Activated T-cell treated with anti-CD3 and anti-CD28 coated beads, Interleukin-2, amount 50 U/mL, for 4 hours (primary cell): ENCODE measurements around the gene JAK1. TPM values are rescaled to one million over a fixed set of nuclear protein-coding genes. Genes with fewer than 3 reads are reported as not detected.
"Not testable (repeated sequence)": the region's sequence is repeated elsewhere in the genome, so short reads cannot be mapped to it uniquely, and the experiment has no call there.

Experiments
- ATAC-seq, 2 donors: fragments of 200-7000 bp; cut with Tn5 transposase; one replicate each; pipeline ENCODE4 v1.10.0; 2021
- DNase-seq: peaks from one replicate; pipeline ENCODE4 v3.0.0-alpha.2; 2020
- H3K27me3 Mint-ChIP-seq: one replicate; pipeline ENCODE4 v1.8.0; 2021; ENCODE audit warnings: low read depth, mixed read lengths
- H3K36me3 Mint-ChIP-seq: one replicate; pipeline ENCODE4 v1.8.0; 2022; ENCODE audit warnings: mixed read lengths; ENCODE audit not compliant: insufficient read depth
- H3K4me1 Mint-ChIP-seq: one replicate; pipeline ENCODE4 v1.8.0; 2021; ENCODE audit warnings: low read depth, mixed read lengths
- H3K4me3 Mint-ChIP-seq: one replicate; pipeline ENCODE4 v1.8.0; 2021; ENCODE audit warnings: mild to moderate bottlenecking, moderate library complexity, mixed read lengths
- H3K9me3 Mint-ChIP-seq: one replicate; pipeline ENCODE4 v1.8.0; 2021; ENCODE audit warnings: mixed read lengths
- total RNA-seq, 3 donors: library from RNA; stranded (reverse); gene quantifications; one replicate each; pipeline ENCODE4 v1.2.1, GENCODE V29; 2021

JAK1 gene
- 10 to 100 TPM; 70.3 to 87.5 (median 85.1) TPM for total RNA-seq

- Mint-ChIP-seq H3K4me1 (peaks cover 41% of the 10 kb centered on the region), H3K4me3 (peak within 1 kb of the TSS; percentile 92), H3K36me3 (peaks cover 6% of the 10 kb centered on the region), H3K27me3 (no peaks in the 10 kb centered on the region), H3K9me3 (no peaks in the 10 kb centered on the region)
- ATAC-seq, result peak; percentile 75 to 83
- peak; percentile 89 for DNase-seq
Observed at GRCh38 chr1:64966158-64966971, at the start of gene JAK1. Gene JAK1, minus strand, starts transcription at chr1:64966549. Its CDS starts 80,285 bp downstream, at chr1:64886264.

DNA sequence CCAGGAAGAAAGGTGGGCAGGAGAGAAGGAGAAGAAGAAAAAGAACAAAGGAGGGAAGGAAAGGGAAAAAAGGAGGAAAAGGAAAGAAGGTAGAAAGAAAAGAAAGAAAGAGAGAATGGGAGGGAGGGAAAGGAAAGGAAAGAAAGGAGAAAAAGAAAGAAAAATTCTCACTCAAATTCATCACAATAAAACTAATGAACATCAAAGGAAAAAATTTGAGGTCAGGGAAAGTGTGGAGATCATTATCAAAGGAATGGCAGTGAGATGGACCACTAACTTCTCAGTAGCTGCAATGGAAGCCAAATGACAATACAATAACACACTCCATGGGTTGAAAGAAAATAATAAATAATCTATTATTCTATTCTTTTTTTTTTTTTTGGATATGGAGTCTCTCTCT is 48.0 kb upstream of the JAK1 start:
- H3K36me3 Mint-ChIP-seq, result peaks cover 7% of the 10 kb centered on the region
- H3K9me3 Mint-ChIP-seq, result no peaks in the 10 kb centered on the region
- DNase-seq, result no peak
- H3K4me1 Mint-ChIP-seq, result peaks cover 23% of the 10 kb centered on the region
- no peaks in the 10 kb centered on the region for H3K27me3 Mint-ChIP-seq
- H3K4me3 Mint-ChIP-seq, result no peak overlapping the region
- no peak for ATAC-seq

DNA sequence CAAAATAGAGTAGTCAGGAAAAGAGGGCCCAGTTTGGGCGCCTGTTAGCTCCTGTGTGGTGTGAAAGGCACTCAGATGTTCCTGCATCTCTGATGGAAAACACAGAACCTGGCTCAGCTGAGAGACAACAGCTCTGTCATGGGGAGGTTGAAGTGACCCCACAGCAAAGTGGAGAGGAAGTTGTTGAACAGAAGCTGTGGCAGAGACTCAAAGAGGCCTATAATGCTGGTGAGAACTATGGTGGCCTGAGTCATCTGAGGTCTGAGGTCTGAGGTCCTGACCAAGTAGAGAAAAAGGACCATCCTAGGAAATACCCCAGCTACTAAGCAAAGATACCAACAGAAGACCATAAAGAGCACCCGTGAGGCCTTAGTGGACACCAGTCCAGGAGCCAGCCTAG is 45.6 kb upstream of the JAK1 start:
- peaks cover 33% of the 10 kb centered on the region for H3K4me1 Mint-ChIP-seq
- no peak overlapping the region for H3K4me3 Mint-ChIP-seq
- peaks cover 7% of the 10 kb centered on the region for H3K36me3 Mint-ChIP-seq
- no peak for ATAC-seq
- no peaks in the 10 kb centered on the region for H3K27me3 Mint-ChIP-seq
- DNase-seq, result no peak
- no peaks in the 10 kb centered on the region for H3K9me3 Mint-ChIP-seq

GRCh38 chr1:65009724-65010420 is 43.5 kb upstream of the JAK1 start:
- H3K27me3 Mint-ChIP-seq, result no peaks in the 10 kb centered on the region
- H3K4me1 Mint-ChIP-seq, result peaks cover 33% of the 10 kb centered on the region
- DNase-seq (no peak), ATAC-seq (peak; percentile 59 to 60)
- peaks cover 5% of the 10 kb centered on the region for H3K36me3 Mint-ChIP-seq
- H3K9me3 Mint-ChIP-seq, result no peaks in the 10 kb centered on the region
- H3K4me3 Mint-ChIP-seq, result no peak overlapping the region

- no peaks in the 10 kb centered on the region for H3K9me3 Mint-ChIP-seq
- no peak overlapping the region for H3K4me3 Mint-ChIP-seq
- ATAC-seq (no peak), DNase-seq (no peak)
- no peaks in the 10 kb centered on the region for H3K27me3 Mint-ChIP-seq
- H3K4me1 Mint-ChIP-seq, result peaks cover 32% of the 10 kb centered on the region
- peaks cover 3% of the 10 kb centered on the region for H3K36me3 Mint-ChIP-seq
Observed at GRCh38 chr1:65009176-65009575, 42.8 kb upstream of the JAK1 start.

DNA sequence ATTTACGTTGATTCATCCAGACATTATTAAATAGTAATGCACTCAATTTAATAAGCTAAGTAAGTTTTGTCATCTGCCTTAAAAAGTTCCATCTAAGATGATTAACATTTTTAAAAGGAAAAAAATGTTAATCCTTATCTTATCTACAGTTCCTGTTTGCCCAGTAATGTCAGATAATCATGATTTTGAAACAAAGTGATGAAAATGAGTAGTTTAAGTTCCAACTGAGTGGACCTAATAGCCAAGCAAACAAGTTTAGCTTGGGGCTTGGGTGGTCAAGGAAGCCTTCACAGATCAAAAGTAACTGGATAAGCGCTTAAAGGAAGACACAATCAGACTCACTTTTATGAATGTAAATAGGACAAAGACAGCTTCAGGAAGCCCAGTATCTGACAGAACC is 40.5 kb upstream of the JAK1 start:
- H3K4me3 Mint-ChIP-seq, result no peak overlapping the region
- DNase-seq (no peak), ATAC-seq (no peak)
- H3K27me3 Mint-ChIP-seq, result no peaks in the 10 kb centered on the region
- H3K36me3 Mint-ChIP-seq, result no peaks in the 10 kb centered on the region
- peaks cover 39% of the 10 kb centered on the region for H3K4me1 Mint-ChIP-seq
- H3K9me3 Mint-ChIP-seq, result no peaks in the 10 kb centered on the region

DNA sequence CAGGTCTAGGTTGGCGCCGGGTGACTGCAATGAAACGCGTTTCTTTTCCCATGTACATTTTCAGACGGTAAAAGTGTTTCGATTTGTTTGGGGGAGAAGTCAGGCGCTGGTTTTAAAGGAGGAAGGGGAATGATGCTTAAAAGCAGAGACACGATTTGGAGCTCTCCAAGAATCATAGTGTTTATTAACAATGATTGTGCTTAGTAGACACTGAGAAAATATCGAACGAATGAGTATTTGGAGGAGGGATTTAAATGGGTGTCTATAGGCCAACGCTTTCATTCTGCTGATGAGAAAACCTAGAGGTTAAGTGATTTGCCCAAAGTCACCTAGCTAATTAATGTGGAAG is 36.9 kb upstream of the JAK1 start:
- peak overlapping the region; percentile 78 for H3K4me3 Mint-ChIP-seq
- DNase-seq, result no peak
- no peaks in the 10 kb centered on the region for H3K36me3 Mint-ChIP-seq
- H3K9me3 Mint-ChIP-seq, result peaks cover 8% of the 10 kb centered on the region
- no peak for ATAC-seq
- H3K4me1 Mint-ChIP-seq, result peaks cover 32% of the 10 kb centered on the region
- peaks cover 3% of the 10 kb centered on the region for H3K27me3 Mint-ChIP-seq

DNA sequence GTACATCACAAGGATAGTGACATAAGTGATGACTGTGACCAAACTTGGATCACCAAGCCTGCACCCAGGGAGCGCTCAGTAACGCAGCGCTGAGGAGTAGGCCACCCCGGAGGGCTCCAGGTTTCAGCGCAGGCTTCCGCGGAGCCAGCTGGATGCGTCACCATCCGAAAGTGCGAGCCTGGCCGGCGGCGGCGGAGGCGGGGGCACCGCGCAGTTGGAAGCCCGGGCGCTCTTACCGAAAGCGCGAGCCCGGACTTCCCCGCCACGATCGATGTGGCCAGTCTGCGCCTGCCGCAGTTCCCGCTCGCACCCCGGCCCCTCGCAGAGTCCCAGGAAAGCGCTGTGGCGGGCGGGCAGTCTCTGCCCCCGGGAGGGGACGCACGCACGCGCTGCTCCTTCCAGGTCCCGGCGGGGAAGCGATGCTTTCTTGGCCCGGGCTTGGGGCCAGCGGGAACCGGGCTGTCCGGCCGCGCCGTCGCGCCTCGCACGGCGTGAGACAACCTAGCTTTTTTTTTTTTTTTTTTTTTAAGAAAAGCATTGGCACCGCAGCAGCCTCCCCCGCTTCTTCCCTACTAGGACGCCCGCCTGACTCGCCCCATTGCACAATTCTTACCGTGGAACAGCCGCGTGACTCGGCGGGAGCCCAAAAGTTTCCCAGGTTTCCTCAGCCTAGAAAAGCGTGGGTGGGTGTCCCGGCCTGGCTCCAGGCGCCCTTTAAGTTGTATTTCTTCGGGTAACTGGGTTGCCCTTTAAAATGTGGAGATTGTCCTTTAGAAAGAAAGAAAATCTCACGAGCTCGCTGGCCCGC is 36.4 kb upstream of the JAK1 start:
- ATAC-seq (peak; percentile 77 to 82), DNase-seq (peak; percentile 74)
- peaks cover 12% of the 10 kb centered on the region for H3K9me3 Mint-ChIP-seq
- peaks cover 29% of the 10 kb centered on the region for H3K4me1 Mint-ChIP-seq
- no peaks in the 10 kb centered on the region for H3K36me3 Mint-ChIP-seq
- peaks cover 3% of the 10 kb centered on the region for H3K27me3 Mint-ChIP-seq
- H3K4me3 Mint-ChIP-seq, result peak overlapping the region; percentile 78

- DNase-seq (no peak), ATAC-seq (peak in 1 of 2 donors; percentile 8)
- Mint-ChIP-seq H3K27me3 (peaks cover 3% of the 10 kb centered on the region), H3K9me3 (peaks cover 12% of the 10 kb centered on the region), H3K4me3 (peak overlapping the region; percentile 78), H3K4me1 (peaks cover 29% of the 10 kb centered on the region), H3K36me3 (no peaks in the 10 kb centered on the region)
Observed at GRCh38 chr1:65002156-65002507, 35.8 kb upstream of the JAK1 start.

GRCh38 chr1:65001231-65001792 is 35.0 kb upstream of the JAK1 start:
- Mint-ChIP-seq H3K9me3 (peaks cover 12% of the 10 kb centered on the region), H3K27me3 (peaks cover 3% of the 10 kb centered on the region), H3K4me3 (peak overlapping the region; percentile 78), H3K36me3 (no peaks in the 10 kb centered on the region), H3K4me1 (peaks cover 29% of the 10 kb centered on the region)
- peak; percentile 83 for DNase-seq
- ATAC-seq, result peak; percentile 74 to 81

DNA sequence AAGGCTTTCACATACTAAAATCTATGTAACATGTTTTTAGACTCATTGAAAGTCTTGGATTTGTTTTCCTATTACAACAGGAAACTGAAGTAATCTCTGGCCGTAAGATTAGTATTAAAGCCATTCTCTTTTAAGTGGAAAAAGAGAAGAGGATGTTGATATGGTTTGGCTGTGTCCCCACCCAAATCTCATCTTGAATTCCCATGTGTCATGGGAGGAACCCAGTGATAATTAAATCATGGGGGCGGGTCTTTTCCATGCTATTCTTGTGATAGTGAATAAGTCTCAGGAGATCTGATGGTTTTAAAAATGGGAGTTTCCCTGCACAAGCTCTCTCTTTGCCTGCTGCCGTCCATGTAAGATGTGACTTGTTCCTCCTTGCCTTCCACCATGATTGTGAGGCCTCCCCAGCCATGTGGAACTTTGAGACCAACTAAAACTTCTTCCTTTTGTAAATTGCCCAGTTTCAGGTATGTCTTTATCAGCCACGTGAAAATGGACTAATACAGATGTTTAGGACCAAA is 32.1 kb upstream of the JAK1 start:
- DNase-seq, H3K4me3 Mint-ChIP-seq: not testable (repeated sequence)

GRCh38 chr1:64996541-64997257 is 30.4 kb upstream of the JAK1 start:
- ATAC-seq (no peak), DNase-seq (no peak)
- H3K27me3 Mint-ChIP-seq, result peaks cover 3% of the 10 kb centered on the region
- H3K36me3 Mint-ChIP-seq, result no peaks in the 10 kb centered on the region
- H3K4me1 Mint-ChIP-seq, result peaks cover 15% of the 10 kb centered on the region
- H3K9me3 Mint-ChIP-seq, result peaks cover 12% of the 10 kb centered on the region
- H3K4me3 Mint-ChIP-seq, result no peak overlapping the region

More for the DNA sequence above, 32.1 kb upstream of the JAK1 start:
- H3K27me3 Mint-ChIP-seq, ATAC-seq, H3K36me3 Mint-ChIP-seq: not testable (repeated sequence)
- H3K9me3 Mint-ChIP-seq, result peaks cover 12% of the 10 kb centered on the region
- H3K4me1 Mint-ChIP-seq, result peaks cover 27% of the 10 kb centered on the region

- Mint-ChIP-seq H3K4me3 (no peak overlapping the region), H3K36me3 (no peaks in the 10 kb centered on the region), H3K4me1 (peaks cover 1% of the 10 kb centered on the region), H3K27me3 (no peaks in the 10 kb centered on the region), H3K9me3 (peaks cover 12% of the 10 kb centered on the region)
- ATAC-seq (no peak), DNase-seq (no peak)
Observed at GRCh38 chr1:64995316-64995715, 29.0 kb upstream of the JAK1 start.
